Spleen (tissue), 7 donors: ENCODE measurements around the gene SYNE2.

Source experiments
- POLR2A ChIP-seq, 3 donors: fragments of 450-650 bp; IDR thresholded peaks; one replicate each; pipeline ENCODE4 v1.5.1; 2017; ENCODE audit warnings: antibody characterized with exemption in 3 of 3, mild to moderate bottlenecking in 1 of 3
- POLR2AphosphoS5 ChIP-seq, 3 donors: sonication (generic); formaldehyde crosslinking; IDR thresholded peaks; one replicate each; pipeline ENCODE4 v1.5.1; 2017; ENCODE audit warnings: antibody characterized with exemption in 3 of 3
- TF ChIP-seq, protein P1 (sequence below), 11 experiments: fragments of 200-600 bp in 7 of 11; fragments of 450-650 bp in 4 of 11; sonication (generic) in 4 of 11; IDR thresholded peaks in 8 of 11; conservative IDR thresholded peaks in 3 of 11; 1 replicate in 7 of 11; 2 replicates in 4 of 11; pipeline versions ENCODE4 v1.4.0 to v1.8.0; 2016 to 2021; ENCODE audit warnings: antibody characterized with exemption in 11 of 11, inconsistent platforms in 4 of 11, mild to moderate bottlenecking in 1 of 11
- donor health status: DM: no; HTN: no; CAD: no; lungs with moderate emphysema.
- donor health status: DM: no; HTN: no; CAD: no.
- donor health status: DM: no; HTN: no; CAD: no.

DNA sequence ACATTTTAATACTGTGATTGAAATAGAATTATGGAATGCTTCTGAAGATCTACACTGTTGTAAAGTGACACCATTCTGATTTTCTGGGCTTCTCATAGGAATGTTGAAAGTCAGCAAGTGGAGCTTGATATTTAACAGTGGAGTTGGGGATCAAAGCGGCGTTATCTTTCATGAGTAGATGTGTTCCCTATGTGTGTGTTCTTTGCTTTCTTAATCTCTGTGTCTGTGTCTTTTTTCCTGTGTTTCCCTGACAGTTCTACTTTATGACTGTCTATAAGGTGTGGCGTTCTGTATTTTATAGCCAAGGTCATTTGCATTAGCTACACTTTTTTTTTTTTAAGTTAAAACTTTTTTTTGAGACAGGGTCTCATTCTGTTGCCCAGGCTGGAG lies 24.7 kb downstream of the SYNE2 start:
- TF ChIP-seq, protein P1, sequence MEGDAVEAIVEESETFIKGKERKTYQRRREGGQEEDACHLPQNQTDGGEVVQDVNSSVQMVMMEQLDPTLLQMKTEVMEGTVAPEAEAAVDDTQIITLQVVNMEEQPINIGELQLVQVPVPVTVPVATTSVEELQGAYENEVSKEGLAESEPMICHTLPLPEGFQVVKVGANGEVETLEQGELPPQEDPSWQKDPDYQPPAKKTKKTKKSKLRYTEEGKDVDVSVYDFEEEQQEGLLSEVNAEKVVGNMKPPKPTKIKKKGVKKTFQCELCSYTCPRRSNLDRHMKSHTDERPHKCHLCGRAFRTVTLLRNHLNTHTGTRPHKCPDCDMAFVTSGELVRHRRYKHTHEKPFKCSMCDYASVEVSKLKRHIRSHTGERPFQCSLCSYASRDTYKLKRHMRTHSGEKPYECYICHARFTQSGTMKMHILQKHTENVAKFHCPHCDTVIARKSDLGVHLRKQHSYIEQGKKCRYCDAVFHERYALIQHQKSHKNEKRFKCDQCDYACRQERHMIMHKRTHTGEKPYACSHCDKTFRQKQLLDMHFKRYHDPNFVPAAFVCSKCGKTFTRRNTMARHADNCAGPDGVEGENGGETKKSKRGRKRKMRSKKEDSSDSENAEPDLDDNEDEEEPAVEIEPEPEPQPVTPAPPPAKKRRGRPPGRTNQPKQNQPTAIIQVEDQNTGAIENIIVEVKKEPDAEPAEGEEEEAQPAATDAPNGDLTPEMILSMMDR (IDR thresholded peaks at IDR 0.05 in 8 of 11, conservative IDR thresholded peaks at IDR 0.05 in 3 of 11) = no peak
- TF ChIP-seq POLR2AphosphoS5 (IDR thresholded peaks at IDR 0.05) (no peak), POLR2A (IDR thresholded peaks at IDR 0.05) (no peak)
